ENCODE measurements around the gene ENTPD8.

- TF ChIP-seq CTCF (IDR thresholded peaks at IDR 0.05) (no peak), POLR2A (IDR thresholded peaks at IDR 0.05) (no peak), POLR2AphosphoS5 (IDR thresholded peaks at IDR 0.05) (no peak)
These were observed 3.2 kb downstream of the ENTPD8 start for GRCh38 chr9:137437691-137438590.

All from breast epithelium (tissue), 3 donors.